ENCODE results near the gene EPOP.

- TF ChIP-seq CTCF (IDR thresholded peaks at IDR 0.05) (no peak), NR3C1 (CRISPR knock-in tag; conservative IDR thresholded peaks at IDR 0.05; ENCODE audit: low read depth) (no peak), TEAD1 (CRISPR knock-in tag; IDR thresholded peaks at IDR 0.05) (no peak), MAX (CRISPR knock-in tag; IDR thresholded peaks at IDR 0.05) (no peak)
Measured at GRCh38 chr17:38681096-38681495, 6.3 kb upstream of the EPOP start.
